Motor neuron (in vitro differentiated cells): ENCODE measurements around the gene RPUSD4. TPM values are rescaled to one million over a fixed set of nuclear protein-coding genes. Genes with fewer than 3 reads are reported as not detected.
"Not testable (repeated sequence)": the region's sequence is repeated elsewhere in the genome, so short reads cannot be mapped to it uniquely, and the experiment has no call there.

Experiments used
- ATAC-seq, 8 experiments: fragments of 200-7000 bp; cut with Tn5 transposase; replicated peaks in 6 of 8; 2 replicates each; pipeline ENCODE4 v1.8.0; 2021; ENCODE audit warnings: mild to moderate bottlenecking in 8 of 8, moderate library complexity in 8 of 8
- H3K27ac ChIP-seq, 2 donors: fragments of 250-450 bp; sonication (Bioruptor Pico); 2 replicates each; pipeline ENCODE4 v1.9.0; 2021; ENCODE audit warnings: antibody characterized with exemption in 2 of 2, mild to moderate bottlenecking in 2 of 2, moderate library complexity in 1 of 2
- H3K4me1 ChIP-seq, 2 donors: fragments of 250-450 bp; sonication (Bioruptor Pico); replicated peaks in 1 of 2; 2 replicates each; pipeline ENCODE4 v1.6.1; 2021; ENCODE audit warnings: antibody characterized with exemption in 2 of 2, mild to moderate bottlenecking in 2 of 2, moderate library complexity in 1 of 2
- H3K4me3 ChIP-seq, 5 donors: fragments of 250-450 bp; sonication (Bioruptor Pico); 2 replicates each; pipeline ENCODE4 v1.9.0; 2021; ENCODE audit warnings: antibody characterized with exemption in 5 of 5, mild to moderate bottlenecking in 5 of 5, moderate library complexity in 4 of 5
- WGBS, 10 experiments: fragments of 450-650 bp; shearing (Covaris generic); methylation state at CpG; one replicate each; pipeline ENCODE4 v1.0.0; 2022; 5-methylcytosine and 5-hydroxymethylcytosine counted together
- in situ Hi-C, 9 experiments: fragments of 400-800 bp; cut with MboI; loops; one replicate each; pipeline ENCODE4 v1.15.0; 2021; ENCODE audit warnings: low sequenced_read_pairs in 9 of 9, low pct_unique_long_range_greater_than_20kb in 2 of 9; ENCODE audit not compliant: unreplicated experiment in 9 of 9
- total RNA-seq, 8 experiments: library from RNA; unstranded; fragments of 300-600 nt; gene quantifications; 2 replicates each; pipeline versions ENCODE4 v1.2.3 to v1.2.4, GENCODE V29; 2022

Gene RPUSD4, protein sequence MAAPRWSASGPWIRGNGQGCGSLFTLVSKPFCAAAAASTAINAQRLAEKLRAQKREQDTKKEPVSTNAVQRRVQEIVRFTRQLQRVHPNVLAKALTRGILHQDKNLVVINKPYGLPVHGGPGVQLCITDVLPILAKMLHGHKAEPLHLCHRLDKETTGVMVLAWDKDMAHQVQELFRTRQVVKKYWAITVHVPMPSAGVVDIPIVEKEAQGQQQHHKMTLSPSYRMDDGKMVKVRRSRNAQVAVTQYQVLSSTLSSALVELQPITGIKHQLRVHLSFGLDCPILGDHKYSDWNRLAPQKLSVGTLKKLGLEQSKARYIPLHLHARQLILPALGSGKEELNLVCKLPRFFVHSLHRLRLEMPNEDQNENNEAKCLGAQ
- 10 to 100 TPM; 14.1 to 41.3 (median 22.3) TPM for total RNA-seq

- peak within 1 kb of the TSS; percentile 75 to 86 (median 78) for H3K4me3 ChIP-seq
- peaks cover 4 to 10% of the 10 kb centered on the region in 2 donors for H3K4me1 ChIP-seq
- peak within 1 kb of the TSS; percentile 84 to 87 for H3K27ac ChIP-seq
- in situ Hi-C loops: no loop called here
- ATAC-seq: peak; percentile 81 to 93 (median 92)
- 0 to 2% (median 0%) methylated on average over 5 to 7 of the region's 62 CpGs; no CpG with 5 or more reads in 6 of the 10 experiments for WGBS, 10 experiments
Measured at GRCh38 chr11:126211236-126212088, at the start of gene RPUSD4, which contains the start of gene FAM118B. RPUSD4 (minus strand) TSS chr11:126211650; CDS start chr11:126211638, 12 bp downstream. FAM118B (plus strand) TSS chr11:126211782; CDS start chr11:126235002, 23,220 bp downstream.

DNA sequence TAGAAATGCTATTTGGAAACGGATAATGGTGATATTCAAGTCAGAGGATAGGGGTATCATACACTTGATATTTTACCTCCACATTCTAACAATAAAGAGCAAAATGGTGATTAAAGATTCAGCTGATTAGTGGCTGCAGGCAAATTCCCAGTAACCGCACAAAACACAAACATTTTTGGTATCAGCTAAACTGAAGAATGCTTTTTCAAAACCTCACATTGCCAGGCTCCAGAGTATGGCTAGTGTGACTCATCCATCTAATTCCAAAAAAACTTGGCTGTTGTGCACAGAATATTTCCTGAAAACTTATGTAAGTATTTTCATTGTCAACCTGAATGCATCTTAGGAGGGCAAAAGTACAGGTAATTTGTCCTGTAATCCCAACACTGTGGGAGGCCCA lies 46.3 kb upstream of the RPUSD4 start:
- Histone ChIP-seq H3K27ac (no peak overlapping the region), H3K4me1 (no peaks in the 10 kb centered on the region), H3K4me3 (no peak overlapping the region)
- 60 to 100% (median 100%) methylated on average over 1 to 2 of the region's 2 CpGs; no CpG with 5 or more reads in 1 of the 10 experiments for WGBS, 10 experiments
- ATAC-seq: no peak
- in situ Hi-C loops: no loop called here

- Histone ChIP-seq H3K27ac (no peak overlapping the region), H3K4me3 (no peak overlapping the region), H3K4me1 (no peaks in the 10 kb centered on the region)
- ATAC-seq: no peak
- WGBS, 10 experiments: 33 to 100% (median 98%) methylated on average over 1 to 2 of the region's 2 CpGs
- in situ Hi-C loops: no loop called here
Measured at GRCh38 chr11:126257144-126257543, 45.7 kb upstream of the RPUSD4 start.

GRCh38 chr11:126256216-126256615 lies 44.8 kb upstream of the RPUSD4 start:
- 76 to 100% (median 93%) methylated on average over 1 to 3 of the region's 4 CpGs; no CpG with 5 or more reads in 2 of the 10 experiments for WGBS, 10 experiments
- no peaks in the 10 kb centered on the region for H3K4me1 ChIP-seq
- no peak overlapping the region for H3K4me3 ChIP-seq
- in situ Hi-C loops: no loop called here
- no peak for ATAC-seq
- no peak overlapping the region for H3K27ac ChIP-seq

GRCh38 chr11:126255507-126255906 lies 44.1 kb upstream of the RPUSD4 start:
- H3K4me1 ChIP-seq, ATAC-seq, H3K27ac ChIP-seq, in situ Hi-C loops, H3K4me3 ChIP-seq: not testable (repeated sequence)
- WGBS, 10 experiments: 60 to 100% (median 97%) methylated on average over 1 to 5 of the region's 5 CpGs; no CpG with 5 or more reads in 2 of the 10 experiments

DNA sequence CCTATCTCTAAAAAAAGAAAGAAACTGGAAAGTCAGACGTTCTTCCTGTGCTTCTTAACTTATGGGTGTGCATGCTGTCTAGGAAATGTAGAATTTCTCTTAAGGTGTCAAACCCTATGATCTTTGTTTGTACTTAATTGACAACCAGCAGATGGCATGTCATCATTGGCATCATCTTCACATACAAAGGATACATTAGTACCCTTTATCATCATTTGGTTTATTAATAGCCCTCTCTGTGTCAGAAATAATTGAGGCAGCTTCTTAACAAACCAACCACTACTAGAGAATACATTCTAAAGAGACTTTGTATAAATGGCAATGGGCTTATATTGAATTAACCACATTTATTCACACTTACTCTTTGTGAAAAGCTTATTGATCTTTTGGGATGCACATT lies 43.4 kb upstream of the RPUSD4 start:
- ATAC-seq: no peak
- no peak overlapping the region for H3K27ac ChIP-seq
- WGBS, 10 experiments: 0 to 100% (median 100%) methylated on average over 1 of the region's 1 CpG; no CpG with 5 or more reads in 4 of the 10 experiments
- in situ Hi-C loops: no loop called here
- H3K4me1 ChIP-seq: no peaks in the 10 kb centered on the region
- H3K4me3 ChIP-seq: no peak overlapping the region

- Histone ChIP-seq H3K27ac (no peak overlapping the region), H3K4me3 (no peak overlapping the region), H3K4me1 (no peaks in the 10 kb centered on the region)
- no peak for ATAC-seq
- 50 to 100% (median 94%) methylated on average over 1 to 4 of the region's 4 CpGs for WGBS, 10 experiments
- in situ Hi-C loops: no loop called here
Measured at GRCh38 chr11:126253265-126253664, 41.8 kb upstream of the RPUSD4 start.

GRCh38 chr11:126246636-126247035 lies 35.2 kb upstream of the RPUSD4 start:
- in situ Hi-C loops: no loop called here
- 40 to 100% (median 100%) methylated on average over 1 to 2 of the region's 2 CpGs; no CpG with 5 or more reads in 6 of the 10 experiments for WGBS, 10 experiments

GRCh38 chr11:126233391-126233790 lies 21.9 kb upstream of the RPUSD4 start:
- no peak overlapping the region for H3K27ac ChIP-seq
- in situ Hi-C loops: no loop called here
- no peak overlapping the region for H3K4me3 ChIP-seq
- 89 to 100% (median 100%) methylated on average over 1 to 4 of the region's 4 CpGs; no CpG with 5 or more reads in 4 of the 10 experiments for WGBS, 10 experiments
- H3K4me1 ChIP-seq: no peaks in the 10 kb centered on the region
- ATAC-seq: no peak

More at GRCh38 chr11:126246636-126247035, 35.2 kb upstream of the RPUSD4 start:
- no peak for ATAC-seq
- H3K27ac ChIP-seq: no peak overlapping the region
- H3K4me1 ChIP-seq: no peaks in the 10 kb centered on the region
- no peak overlapping the region for H3K4me3 ChIP-seq

- no peak overlapping the region for H3K27ac ChIP-seq
- no peak for ATAC-seq
- 82 to 100% (median 99%) methylated on average over 2 to 3 of the region's 3 CpGs for WGBS, 10 experiments
- no peak overlapping the region for H3K4me3 ChIP-seq
- H3K4me1 ChIP-seq: no peaks in the 10 kb centered on the region
- in situ Hi-C loops: no loop called here
Measured at GRCh38 chr11:126232683-126233082, 21.2 kb upstream of the RPUSD4 start.

DNA sequence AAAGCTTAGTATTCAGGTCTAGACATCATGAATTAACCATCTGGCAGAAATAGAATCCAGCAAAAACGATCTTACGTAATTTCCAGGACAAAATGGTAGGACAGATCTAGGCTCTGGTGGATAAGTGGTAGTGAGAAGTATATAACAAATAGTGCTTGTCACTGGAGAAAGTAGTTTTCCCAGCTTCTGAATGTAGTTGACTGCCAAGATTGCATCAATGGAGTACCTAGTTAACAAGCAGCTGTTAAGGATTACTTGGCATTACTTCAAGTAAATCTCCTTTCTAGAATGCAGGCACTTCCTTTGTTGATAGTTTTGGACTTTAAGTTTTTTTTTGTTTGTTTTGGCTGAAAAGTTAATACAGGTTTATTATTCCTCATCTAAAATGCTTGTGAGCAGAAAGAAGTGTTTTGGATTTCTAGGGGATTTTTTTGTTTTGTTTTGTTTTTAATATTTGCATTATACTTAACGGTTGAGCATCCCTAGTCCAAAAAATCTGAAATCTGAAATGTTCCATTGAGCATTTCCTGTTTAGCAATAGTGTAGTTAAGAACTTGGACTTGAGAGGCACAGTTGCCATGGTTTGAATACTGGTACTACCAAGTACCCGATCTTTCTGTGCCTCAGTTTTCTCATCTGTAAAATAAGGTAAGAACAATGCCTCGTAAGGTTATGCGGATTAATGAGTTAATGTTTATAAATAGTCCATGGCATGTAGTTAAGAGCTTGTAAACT lies 20.4 kb upstream of the RPUSD4 start:
- no peaks in the 10 kb centered on the region for H3K4me1 ChIP-seq
- no peak overlapping the region for H3K4me3 ChIP-seq
- WGBS, 10 experiments: 73 to 100% (median 90%) methylated on average over 3 to 6 of the region's 6 CpGs
- H3K27ac ChIP-seq: no peak overlapping the region
- in situ Hi-C loops: no loop called here
- no peak for ATAC-seq

DNA sequence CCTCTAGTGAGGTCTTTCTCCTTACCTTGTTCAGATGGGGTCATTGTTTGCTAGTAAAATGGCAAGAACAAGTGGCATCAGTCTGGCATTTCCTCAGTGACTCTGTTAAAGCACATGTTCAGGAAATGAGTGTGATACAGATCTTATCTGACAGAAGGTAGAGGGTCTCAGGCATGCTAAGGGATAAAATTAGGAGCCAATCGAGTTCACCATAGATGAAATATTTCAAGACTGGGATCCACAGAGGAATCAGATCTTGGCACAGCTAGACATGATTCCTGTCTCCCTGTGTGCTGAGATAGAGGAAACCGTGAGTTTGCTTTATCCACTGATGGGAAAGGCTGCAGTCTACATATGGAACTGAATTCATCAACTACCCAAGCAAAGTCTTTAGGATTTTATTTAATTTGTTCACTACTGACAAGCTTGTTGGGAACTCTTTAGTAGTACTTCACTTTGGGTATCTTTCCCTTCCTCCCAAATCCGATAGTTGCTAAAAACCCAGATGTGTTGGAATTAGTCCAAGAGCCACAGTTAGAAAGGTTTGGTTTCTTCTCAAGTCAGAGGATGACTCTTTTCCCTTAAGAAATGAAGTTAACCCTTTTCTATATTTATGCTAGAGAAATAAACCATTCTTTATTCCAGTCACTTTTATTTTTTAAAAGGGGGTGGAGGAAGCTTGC lies 18.5 kb upstream of the RPUSD4 start:
- 60 to 100% (median 90%) methylated on average over 1 to 3 of the region's 3 CpGs for WGBS, 10 experiments
- in situ Hi-C loops: no loop called here
- H3K4me3 ChIP-seq: no peak overlapping the region
- ATAC-seq: no peak
- no peaks in the 10 kb centered on the region for H3K4me1 ChIP-seq
- no peak overlapping the region for H3K27ac ChIP-seq
